GM12801 (cell line): ENCODE data around the gene MAP3K7.

Experiments
- CTCF ChIP-seq: IDR thresholded peaks from one replicate; pipeline ENCODE4 v1.5.1; 2011; ENCODE audit warnings: control low read depth; ENCODE audit not compliant: insufficient read length; ENCODE audit errors: extremely low read depth

The MAP3K7 gene

GRCh38 chr6:90516074-90516660 lies 70.7 kb downstream of the MAP3K7 start:
- TF ChIP-seq CTCF = no peak

GRCh38 chr6:90514496-90514895 lies 72.4 kb downstream of the MAP3K7 start:
- TF ChIP-seq CTCF = no peak

- no peak for TF ChIP-seq CTCF
These were observed 78.1 kb downstream of the MAP3K7 start for GRCh38 chr6:90508753-90509152.

- no peak for TF ChIP-seq CTCF
These were observed 83.9 kb downstream of the MAP3K7 start for GRCh38 chr6:90502866-90503407.

GRCh38 chr6:90502381-90502780 lies 84.5 kb downstream of the MAP3K7 start:
- TF ChIP-seq CTCF = no peak

GRCh38 chr6:90500458-90500857 lies 86.4 kb downstream of the MAP3K7 start:
- no peak for TF ChIP-seq CTCF

GRCh38 chr6:90497411-90497810 lies 89.5 kb downstream of the MAP3K7 start:
- no peak for TF ChIP-seq CTCF
